IMR-90 (cell line): ENCODE data around the gene SSU72. TPM values are rescaled to one million over a fixed set of nuclear protein-coding genes. Genes with fewer than 3 reads are reported as not detected.

Source experiments
- ATAC-seq: fragments of 200-7000 bp; cut with Tn5 transposase; 2 replicates; pipeline ENCODE4 v1.9.1; 2020; ENCODE audit warnings: low read depth, mild to moderate bottlenecking, moderate library complexity
- BruUV-seq: library from RNA; stranded (reverse); fragments of 400-500 nt; replicated peaks from 2 replicates; lab custom pipeline; 2021; lab: Mats Ljungman, UMichigan
- CTCF ChIA-PET: fragments of 300-600 bp; formaldehyde crosslinking; extraction: SDS; loops from one replicate; lab custom pipeline; 2021; ENCODE audit warnings: antibody characterized with exemption; lab: Yijun Ruan, JAX
- POLR2A ChIA-PET: fragments of 300-600 bp; sonication (Branson Sonifier 250); formaldehyde crosslinking; loops from one replicate; lab custom pipeline; 2022; ENCODE audit warnings: antibody characterized with exemption; ENCODE audit not compliant: unreplicated experiment; lab: Charles Lee
- DNase-seq: peaks from one replicate; pipeline ENCODE4 v3.0.0; 2013
- H2AFZ ChIP-seq: replicated peaks from 2 replicates; pipeline ENCODE3; 2013; ENCODE audit warnings: low read length, mild to moderate bottlenecking; ENCODE audit not compliant: poor library complexity
- H2AK5ac ChIP-seq: 2 replicates; pipeline ENCODE4 v1.6.1; 2013; ENCODE audit warnings: low read depth, low read length, inconsistent platforms
- H2AK9ac ChIP-seq: replicated peaks from 2 replicates; pipeline ENCODE3; 2013; ENCODE audit warnings: mild to moderate bottlenecking, low read depth, low read length, moderate library complexity; ENCODE audit not compliant: poor library complexity
- H2BK120ac ChIP-seq: 2 replicates; pipeline ENCODE4 v1.6.1; 2013; ENCODE audit warnings: low read depth, low read length, inconsistent platforms
- H2BK15ac ChIP-seq: 3 replicates; pipeline ENCODE4 v1.6.1; 2013; ENCODE audit warnings: low read depth, low read length, inconsistent platforms
- H2BK20ac ChIP-seq: 2 replicates; pipeline ENCODE4 v1.6.1; 2013; ENCODE audit warnings: low read depth, mild to moderate bottlenecking, inconsistent platforms, low read length, moderate library complexity
- H2BK5ac ChIP-seq: 2 replicates; pipeline ENCODE4 v1.6.1; 2013; ENCODE audit warnings: mild to moderate bottlenecking, low read depth, low read length, inconsistent platforms; ENCODE audit not compliant: poor library complexity, severe bottlenecking
- H3K14ac ChIP-seq: replicated peaks from 2 replicates; pipeline ENCODE4 v1.6.1; 2013; ENCODE audit warnings: low read depth, low read length, inconsistent platforms
- H3K18ac ChIP-seq: 2 replicates; pipeline ENCODE4 v1.6.1; 2013; ENCODE audit warnings: low read depth, low read length, control low read depth
- H3K23ac ChIP-seq: 2 replicates; pipeline ENCODE4 v1.6.1; 2013; ENCODE audit warnings: low read depth, low read length, inconsistent platforms
- H3K27ac ChIP-seq: 2 replicates; pipeline ENCODE4 v1.5.1; 2013; ENCODE audit warnings: mild to moderate bottlenecking, control low read depth, low read length; ENCODE audit not compliant: insufficient read depth
- H3K27me3 ChIP-seq: 2 replicates; pipeline ENCODE4 v1.6.1; 2013; ENCODE audit warnings: low read length; ENCODE audit not compliant: control insufficient read depth, insufficient read depth
- H3K36me3 ChIP-seq: 2 replicates; pipeline ENCODE4 v1.6.1; 2013; ENCODE audit warnings: low read length, mixed read lengths; ENCODE audit not compliant: control insufficient read depth, insufficient read depth
- H3K4ac ChIP-seq: 2 replicates; pipeline ENCODE4 v1.6.1; 2013; ENCODE audit warnings: low read depth, low read length, inconsistent platforms
- H3K4me1 ChIP-seq: 2 replicates; pipeline ENCODE4 v1.6.1; 2013; ENCODE audit warnings: low read length, mixed read lengths; ENCODE audit not compliant: control insufficient read depth, insufficient read depth
- H3K4me2 ChIP-seq: 2 replicates; pipeline ENCODE4 v1.6.1; 2013; ENCODE audit warnings: low read depth, mild to moderate bottlenecking, control low read depth, low read length, moderate library complexity
- H3K4me3 ChIP-seq: 2 replicates; pipeline ENCODE4 v1.5.1; 2013; ENCODE audit warnings: low read depth, mild to moderate bottlenecking, control low read depth, low read length, moderate library complexity; ENCODE audit not compliant: insufficient read depth
- H3K56ac ChIP-seq: 2 replicates; pipeline ENCODE4 v1.6.1; 2013; ENCODE audit warnings: low read length, inconsistent platforms; ENCODE audit not compliant: insufficient read depth; ENCODE audit errors: extremely low read depth
- H3K79me1 ChIP-seq, 2 experiments: 2 replicates each; pipeline ENCODE4 v1.6.1; 2013; ENCODE audit warnings: low read length in 2 of 2, inconsistent platforms in 1 of 2, low read depth in 1 of 2
- H3K9ac ChIP-seq: 2 replicates; pipeline ENCODE4 v1.6.1; 2013; ENCODE audit warnings: low read depth, low read length, control low read depth
- H3K9me1 ChIP-seq: 2 replicates; pipeline ENCODE4 v1.6.1; 2013; ENCODE audit warnings: low read length, inconsistent platforms; ENCODE audit not compliant: insufficient read depth
- H3K9me3 ChIP-seq: 2 replicates; pipeline ENCODE4 v1.6.1; 2013; ENCODE audit warnings: low read length; ENCODE audit not compliant: control insufficient read depth, insufficient read depth
- H4K20me1 ChIP-seq: 2 replicates; pipeline ENCODE4 v1.6.1; 2013; ENCODE audit warnings: low read length, inconsistent platforms; ENCODE audit not compliant: insufficient read depth
- H4K5ac ChIP-seq: 2 replicates; pipeline ENCODE4 v1.6.1; 2013; ENCODE audit warnings: mild to moderate bottlenecking, low read depth, low read length, control low read depth
- H4K8ac ChIP-seq, 2 experiments: 2 replicates each; pipeline ENCODE4 v1.6.1; 2013; ENCODE audit warnings: low read depth in 2 of 2, low read length in 2 of 2, control low read depth in 1 of 2, inconsistent platforms in 1 of 2
- H4K91ac ChIP-seq: 2 replicates; pipeline ENCODE4 v1.6.1; 2013; ENCODE audit warnings: low read depth, low read length, inconsistent platforms; ENCODE audit not compliant: insufficient read depth
- BHLHE40 ChIP-seq: fragments of 150-350 bp; IDR thresholded peaks from 2 replicates; pipeline ENCODE4 v1.6.1; 2016; ENCODE audit warnings: mild to moderate bottlenecking, low read depth, low read length
- MAFK ChIP-seq: IDR thresholded peaks from 2 replicates; pipeline ENCODE4 v1.6.1; 2012; ENCODE audit warnings: low read depth, low read length, improper control_type of control experiment
- MAZ ChIP-seq: IDR thresholded peaks from 2 replicates; pipeline ENCODE4 v1.6.1; 2012; ENCODE audit warnings: low read depth, mild to moderate bottlenecking, low read length, improper control_type of control experiment, moderate library complexity, borderline replicate concordance
- MXI1 ChIP-seq: IDR thresholded peaks from 2 replicates; pipeline ENCODE4 v1.6.1; 2012; ENCODE audit warnings: low read depth, mild to moderate bottlenecking, low read length, moderate library complexity, borderline replicate concordance
- NFE2L2 ChIP-seq: fragments of 150-350 bp; IDR thresholded peaks from 2 replicates; pipeline ENCODE4 v1.6.1; 2016; ENCODE audit warnings: low read depth, mild to moderate bottlenecking, low read length
- RAD21 ChIP-seq: IDR thresholded peaks from 2 replicates; pipeline ENCODE4 v1.6.1; 2012; ENCODE audit warnings: low read length, improper control_type of control experiment
- RCOR1 ChIP-seq: IDR thresholded peaks from 2 replicates; pipeline ENCODE4 v1.6.1; 2012; ENCODE audit warnings: mild to moderate bottlenecking, low read length, improper control_type of control experiment; ENCODE audit not compliant: insufficient replicate concordance
- SMC3 ChIP-seq: fragments of 150-350 bp; IDR thresholded peaks from 2 replicates; pipeline ENCODE4 v1.6.1; 2016; ENCODE audit warnings: low read depth, mild to moderate bottlenecking, antibody characterized with exemption, low read length, moderate library complexity
- WGBS, 2 experiments: methylation state at CpG; one replicate each; pipeline versions ENCODE4 v1.1.5 to v1.1.7; 2013; ENCODE audit warnings: missing lambda C conversion rate in 2 of 2; ENCODE audit not compliant: insufficient read length in 1 of 2; ENCODE audit errors: extremely low coverage in 2 of 2; 5-methylcytosine and 5-hydroxymethylcytosine counted together
- dilution Hi-C: fragments of 300-500 bp; cut with HindIII; formaldehyde crosslinking; loops from one replicate; pipeline ENCODE4 v1.14.3; 2018; ENCODE audit warnings: low sequenced_read_pairs; ENCODE audit not compliant: unreplicated experiment
- in situ Hi-C: fragments of 300-500 bp; cut with MboI; formaldehyde crosslinking; loops from 3 replicates; pipeline ENCODE4 v1.14.3; 2019; ENCODE audit warnings: low sequenced_read_pairs, inconsistent platforms, mixed read lengths
- intact Hi-C: fragments of 100-400 bp; cut with micrococcal nuclease; formaldehyde crosslinking; loops from 2 replicates; pipeline ENCODE4 v1.10.0; 2022
- polyA plus RNA-seq, 3 experiments: library from polyadenylated mRNA; depleted of rRNA; stranded (reverse); fragments of >200 nt; gene quantifications; 2 replicates each; pipeline ENCODE4 v1.2.3, GENCODE V29; 2012; ENCODE audit warnings: low replicate concordance in 1 of 3
- total RNA-seq: library from RNA; depleted of rRNA; stranded (reverse); fragments of >200 nt; gene quantifications from 2 replicates; pipeline ENCODE4 v1.2.3, GENCODE V29; 2012

SSU72 gene
- total and polyA plus RNA-seq, 2 of the 4 experiments (the other 2 are of a cell fraction): 33.7 to 88.4 TPM

DNA sequence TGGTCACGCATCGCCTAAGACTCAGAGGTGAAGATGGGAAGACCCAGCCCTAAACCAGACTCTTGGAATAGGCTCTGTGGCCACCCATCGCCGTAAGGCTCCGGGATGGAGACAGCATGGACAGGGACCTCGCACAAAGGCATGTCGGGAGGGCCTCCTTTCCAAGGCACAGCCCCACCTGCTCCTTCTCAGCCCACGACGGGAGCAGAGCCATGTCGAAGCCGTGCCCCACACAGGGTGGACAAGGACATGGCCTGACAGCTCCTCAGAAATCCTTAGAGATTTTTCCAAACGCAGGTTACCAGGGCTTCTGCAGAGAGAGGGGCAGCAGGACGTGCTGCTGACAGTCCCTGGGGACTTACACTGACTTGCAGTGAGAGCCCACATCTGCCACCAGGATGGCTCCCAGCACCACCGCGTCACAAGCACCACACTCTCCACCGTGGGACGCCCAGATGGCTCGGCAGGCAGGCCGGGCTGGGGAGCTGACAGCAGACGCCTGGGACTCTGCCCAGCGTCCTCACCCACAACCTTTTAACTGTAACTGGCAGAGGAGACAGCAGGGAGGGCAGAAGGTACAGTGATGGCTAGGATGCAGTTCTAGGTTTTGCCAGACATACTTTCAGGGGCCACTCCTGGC is 12.0 kb downstream of the SSU72 start:
- intact Hi-C loops: no loop called here
- BruUV-seq: no TSS peak
- Histone ChIP-seq H2AK5ac (no peak overlapping the region), H4K91ac (no peak overlapping the region), H4K20me1 (peaks cover 64% of the 10 kb centered on the region), H3K4me3 (no peak overlapping the region), H2BK15ac (no peak overlapping the region), H3K36me3 (peaks cover 54% of the 10 kb centered on the region), H3K23ac (no peak overlapping the region), H3K9me1 (peaks cover 15% of the 10 kb centered on the region; the same call in 1 of the 2 replicates), H3K4me2 (no peak overlapping the region), H2BK120ac (no peak overlapping the region), H2BK20ac (no peak overlapping the region), H3K18ac (no peak overlapping the region), H3K9ac (no peak overlapping the region), H3K56ac (no peak overlapping the region), H2AFZ (peak overlapping the region; percentile 27), H2BK5ac (no peak overlapping the region), H4K8ac (no peak overlapping the region), H3K4ac (no peak overlapping the region), H3K14ac (no peak overlapping the region), H4K5ac (no peak overlapping the region), H3K27ac (no peak overlapping the region), H3K27me3 (no peaks in the 10 kb centered on the region), H3K4me1 (no peaks in the 10 kb centered on the region), H3K9me3 (no peaks in the 10 kb centered on the region), H3K79me1 (peaks cover 18 to 71% of the 10 kb centered on the region in 2 experiments), H2AK9ac (no peak overlapping the region)
- in situ Hi-C loops: no loop called here
- TF ChIP-seq SMC3 (no peak), BHLHE40 (no peak), MAFK (no peak), MAZ (no peak), NFE2L2 (no peak), MXI1 (no peak), RCOR1 (no peak), RAD21 (no peak)
- CTCF ChIA-PET: no interaction called here
- POLR2A ChIA-PET: no interaction called here
- DNase-seq: no peak
- dilution Hi-C loops: no loop called here
- ATAC-seq: no peak
- WGBS, 2 experiments: 100% methylated on average over 8 of the region's 21 CpGs; no CpG with 5 or more reads in 1 of the 2 experiments
